HG03520 (cell line): Measurements from ENCODE around the gene THEM4.
"Not testable (repeated sequence)": the region's sequence is repeated elsewhere in the genome, so short reads cannot be mapped to it uniquely, and the experiment has no call there.

Experiments
- ATAC-seq: cut with Tn5 transposase; IDR thresholded peaks from one replicate; pipeline ENCODE4 v1.9.1; 2021; ENCODE audit warnings: mild to moderate bottlenecking, moderate library complexity; ENCODE audit not compliant: unreplicated experiment

THEM4 gene

DNA sequence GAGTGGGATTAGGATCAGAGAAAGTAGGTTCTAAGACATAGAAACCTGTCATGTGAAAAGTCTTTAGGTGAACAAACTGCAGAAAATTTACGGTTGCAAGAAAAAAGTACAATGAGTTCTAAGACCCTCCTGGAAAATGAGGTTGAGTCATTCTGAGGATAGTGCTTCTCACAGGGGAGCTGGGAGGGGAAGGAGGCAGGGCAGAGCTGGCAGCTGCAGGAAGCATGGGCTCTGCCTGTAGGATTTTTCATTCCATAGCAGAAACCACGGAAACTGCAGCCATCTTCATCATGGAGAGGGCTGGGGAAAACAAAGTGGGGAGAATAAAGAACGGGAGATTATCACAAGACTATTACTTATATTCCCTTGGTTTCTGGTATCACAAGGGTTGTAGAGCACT, 25.8 kb upstream of the THEM4 start:
- ATAC-seq: no peak

DNA sequence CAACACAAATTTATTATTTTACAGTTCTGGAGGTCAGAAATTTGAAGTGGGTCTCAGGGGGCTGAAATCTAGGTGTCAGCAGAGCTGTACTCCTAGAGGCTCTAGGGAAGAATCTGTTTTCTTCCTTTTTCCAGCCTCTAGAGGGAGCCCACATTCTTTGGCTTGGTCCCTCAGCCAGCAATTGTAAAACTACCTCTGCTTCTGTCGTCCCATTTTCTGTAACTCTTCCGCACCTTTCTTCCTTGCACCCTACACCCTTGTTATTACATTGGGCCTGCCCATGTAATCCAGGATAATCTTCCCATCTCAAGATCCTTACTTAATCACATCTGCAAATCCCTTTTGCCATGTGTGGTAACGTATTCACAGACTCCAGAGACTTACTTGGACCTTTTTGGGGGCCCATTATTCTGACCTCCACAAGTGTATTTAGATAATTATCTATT, 24.8 kb upstream of the THEM4 start:
- no peak for ATAC-seq

DNA sequence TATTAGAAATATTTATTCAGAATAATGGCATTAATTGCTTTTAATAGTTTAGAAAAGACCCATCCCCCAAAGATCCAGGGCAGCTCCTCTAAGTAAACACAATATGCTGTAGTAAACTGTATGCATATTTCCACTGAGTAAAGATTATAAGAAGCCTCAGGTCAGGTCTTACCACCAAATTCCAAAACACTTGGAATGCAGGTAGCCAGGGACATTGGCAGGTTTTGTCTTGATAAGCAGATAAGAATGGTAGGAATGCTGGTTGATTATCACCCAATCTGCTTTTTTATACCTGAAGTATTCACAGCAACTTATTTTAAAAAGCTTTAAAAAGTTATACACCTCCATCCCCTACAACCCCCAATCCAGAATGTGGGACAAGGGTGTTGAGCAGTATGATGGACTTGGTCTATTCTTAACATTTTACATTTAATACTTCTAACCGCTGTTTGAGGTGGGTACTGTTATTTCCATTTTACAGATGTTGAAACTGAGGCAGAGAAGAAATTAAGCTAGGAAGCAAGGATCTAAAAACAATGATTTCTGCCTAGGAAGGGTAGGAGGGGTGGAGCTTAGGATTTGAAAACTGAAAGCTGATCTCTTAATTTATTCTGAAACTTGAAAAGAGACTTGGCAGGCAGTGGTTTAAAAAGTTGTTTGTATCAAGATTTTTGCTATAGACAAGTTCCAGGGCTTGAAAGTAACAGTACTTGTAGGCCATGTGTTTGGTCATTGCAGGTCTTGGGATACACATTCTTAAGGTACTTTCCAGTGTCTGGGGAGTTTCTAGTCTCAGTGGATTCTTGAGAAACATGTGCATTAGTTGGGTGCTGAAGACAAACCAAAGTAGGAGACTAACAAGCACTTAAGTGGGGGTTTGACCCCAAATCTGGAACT, 15.6 kb upstream of the THEM4 start:
- no peak for ATAC-seq

DNA sequence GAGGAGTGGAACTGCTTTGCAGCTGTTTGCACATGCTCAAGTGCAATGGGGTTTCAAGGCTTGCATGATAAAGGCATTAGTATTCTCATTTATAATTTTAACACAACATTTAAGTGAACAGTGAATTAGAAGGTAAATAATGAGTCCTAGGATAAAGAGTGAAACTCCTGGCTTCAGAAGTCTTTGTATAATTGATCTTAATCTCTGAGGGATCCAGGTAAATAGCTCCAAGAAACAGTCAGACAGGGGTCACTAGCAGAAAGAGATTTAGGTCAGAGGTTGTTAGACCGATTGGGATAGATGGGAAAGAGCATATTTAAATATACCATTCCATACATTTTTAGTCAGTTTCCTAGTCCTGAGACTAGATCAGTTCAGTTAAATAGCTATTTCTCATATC, 14.1 kb upstream of the THEM4 start:
- no peak for ATAC-seq

DNA sequence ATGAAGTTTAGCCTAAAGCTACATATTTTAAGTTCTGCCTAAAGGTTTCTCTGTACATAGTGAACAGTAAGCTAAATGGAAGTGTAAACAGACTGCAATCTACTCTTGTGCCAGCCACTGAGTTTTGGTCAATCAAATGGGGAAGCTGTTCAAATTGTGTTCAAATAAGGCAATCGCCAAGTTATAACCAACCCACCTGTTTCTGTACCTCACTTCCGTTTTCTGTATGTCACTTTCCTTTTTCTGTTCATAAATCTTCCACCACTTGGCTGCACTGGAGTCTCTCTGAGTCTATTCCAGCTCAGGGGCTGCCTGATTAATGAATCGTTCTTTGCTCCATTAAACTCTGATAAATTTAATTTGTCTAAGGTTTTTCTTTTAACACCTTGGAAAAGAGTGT, 10.8 kb upstream of the THEM4 start:
- no peak for ATAC-seq

DNA sequence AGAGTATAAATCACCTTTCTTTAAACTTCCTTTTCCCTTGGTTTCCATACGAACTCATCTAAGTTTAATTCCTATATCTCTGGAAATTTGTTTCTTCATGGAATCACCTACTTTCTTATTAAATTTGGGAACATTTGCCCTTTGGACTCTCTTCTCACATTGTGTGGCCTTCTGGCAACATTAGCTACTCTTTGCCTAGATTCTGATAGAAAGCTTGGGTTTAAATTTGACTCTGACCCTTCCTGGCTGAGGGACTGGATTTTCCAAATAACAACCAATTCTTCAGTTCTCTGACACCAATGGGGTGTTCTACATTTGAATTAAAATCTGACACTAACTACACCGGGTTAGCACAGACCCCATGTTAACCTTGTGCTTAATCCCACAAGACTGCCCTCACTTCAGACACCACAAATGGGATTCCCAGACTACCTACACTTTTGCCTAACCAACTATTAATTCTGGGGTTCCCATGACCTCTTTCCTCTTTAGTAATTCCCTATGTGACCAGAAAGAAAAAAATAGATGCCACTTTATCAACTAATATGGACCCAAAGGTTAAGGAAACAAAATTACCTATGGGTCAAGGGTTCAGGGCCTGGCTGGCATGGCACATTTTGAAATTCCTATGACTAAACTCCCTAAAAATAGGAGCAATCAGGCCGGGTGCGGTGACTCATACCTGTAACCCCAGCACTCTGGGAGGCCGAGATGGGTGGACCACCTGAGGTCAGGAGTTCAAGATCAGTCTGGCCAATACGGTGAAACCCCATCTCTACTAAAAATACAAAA, 9.7 kb upstream of the THEM4 start:
- ATAC-seq: no peak

DNA sequence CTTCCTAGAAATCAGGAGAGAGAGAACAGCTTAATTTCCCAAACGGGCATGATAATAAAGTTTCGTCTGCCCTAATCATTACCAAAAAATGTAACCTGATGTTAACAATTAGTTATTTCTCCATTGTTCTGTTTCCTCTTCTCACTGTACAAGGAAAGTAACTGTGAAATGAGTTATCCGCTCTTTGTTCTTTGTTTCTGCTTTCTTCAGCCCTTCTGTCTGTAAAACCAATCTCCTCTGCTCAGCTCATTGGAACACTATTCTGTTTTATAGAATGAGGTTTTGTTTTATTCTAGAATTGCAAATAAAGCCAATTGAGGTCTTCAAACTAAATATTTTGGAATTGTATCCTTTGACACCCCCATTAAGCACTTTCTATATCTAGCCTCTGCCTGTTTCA, 8.8 kb upstream of the THEM4 start:
- ATAC-seq: no peak

DNA sequence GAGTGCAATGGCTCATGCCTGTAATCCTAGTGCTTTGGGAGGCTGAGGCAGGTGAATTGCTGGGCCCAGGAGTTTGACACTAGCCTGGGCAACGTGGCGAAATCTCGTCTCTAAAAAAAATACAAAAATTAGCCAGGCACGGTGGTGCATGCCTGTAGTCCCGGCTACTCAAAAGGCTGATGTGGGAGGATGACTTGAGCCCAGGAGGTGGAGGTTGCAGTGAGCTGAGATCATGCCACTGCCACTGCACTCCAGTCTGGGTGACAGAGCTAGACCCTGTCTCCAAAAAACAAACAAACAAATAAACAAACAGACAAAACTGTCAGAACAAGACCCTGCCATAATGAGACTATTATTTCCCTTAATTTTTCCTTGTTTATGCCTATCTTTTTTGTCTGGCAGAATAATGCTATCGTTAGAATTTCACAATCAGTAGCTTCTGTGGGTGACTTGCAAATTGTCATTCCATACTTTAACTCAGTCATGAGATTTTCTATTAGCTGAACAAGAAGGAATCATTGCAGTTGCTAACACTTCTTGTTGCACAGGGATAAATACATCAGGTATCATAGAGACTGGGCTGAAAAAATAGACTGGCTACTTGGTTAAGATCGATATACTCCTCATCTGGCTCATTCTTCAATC, 7.5 kb upstream of the THEM4 start:
- no peak for ATAC-seq

DNA sequence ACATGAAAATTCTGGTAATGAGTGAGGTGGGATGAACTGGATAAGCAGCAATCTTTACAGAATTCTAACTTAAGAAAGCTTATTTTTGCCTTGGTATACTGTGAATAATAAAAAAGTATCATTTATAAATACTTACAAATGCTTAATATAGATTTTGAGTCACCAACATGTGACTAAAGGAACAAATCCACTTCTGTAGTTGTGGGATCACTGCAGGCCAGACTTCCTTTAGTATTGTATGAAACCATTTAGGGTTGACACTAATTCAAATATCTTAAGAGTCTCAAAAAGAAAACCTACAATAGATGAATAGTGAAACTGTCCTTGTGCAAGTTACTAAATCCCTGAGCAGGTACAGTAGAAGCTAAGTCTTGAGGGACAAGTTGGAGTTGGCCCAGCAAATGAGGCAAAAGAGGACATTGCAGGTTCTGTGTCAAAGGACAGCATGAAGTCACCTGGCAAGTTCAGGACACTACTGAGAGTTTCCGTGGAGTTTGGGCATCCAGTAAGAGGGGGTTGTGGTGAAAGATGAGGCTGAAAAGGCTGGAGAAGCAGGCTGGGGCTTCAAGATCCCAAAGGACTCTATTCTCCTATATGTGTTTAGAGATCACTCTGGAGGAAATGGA, 5.9 kb upstream of the THEM4 start:
- ATAC-seq: no peak

DNA sequence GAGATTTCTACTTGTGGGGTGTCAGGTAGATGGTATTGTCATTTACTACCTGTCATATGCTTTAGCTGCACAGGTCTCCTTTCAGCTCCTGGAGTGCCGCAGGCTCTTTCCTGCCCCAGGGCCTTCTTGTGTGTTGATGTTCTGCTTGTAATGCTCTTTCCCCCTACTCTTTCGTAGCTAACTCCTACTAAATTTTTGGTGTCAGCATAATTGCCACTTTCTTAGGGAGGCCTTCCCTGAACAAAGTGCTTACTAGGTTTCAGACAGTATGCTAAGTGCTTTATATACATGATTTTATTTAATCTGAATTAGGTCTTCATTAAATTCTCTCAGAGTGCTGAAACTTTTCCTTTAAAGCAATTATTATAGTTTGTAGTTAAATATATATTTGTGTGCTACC, 4.8 kb upstream of the THEM4 start:
- no peak for ATAC-seq

DNA sequence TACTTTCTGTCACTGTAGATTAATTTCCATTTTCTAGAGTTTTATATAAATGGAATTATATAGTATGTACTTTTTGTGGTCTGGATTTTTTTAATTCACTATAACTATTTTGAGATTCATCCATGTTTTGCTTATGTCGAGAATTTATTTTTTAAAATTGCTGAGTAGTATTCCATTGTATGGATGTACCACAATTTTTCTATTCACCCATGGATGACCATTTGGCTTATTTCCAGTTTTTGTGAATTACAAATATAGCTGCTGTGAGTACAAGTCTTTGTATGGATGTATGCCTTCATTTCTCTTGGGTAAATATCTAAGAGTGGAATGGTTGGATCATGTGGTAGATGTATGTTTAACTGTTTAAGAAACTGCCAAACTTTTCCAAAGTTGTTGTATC, 3.7 kb upstream of the THEM4 start:
- ATAC-seq: no peak

DNA sequence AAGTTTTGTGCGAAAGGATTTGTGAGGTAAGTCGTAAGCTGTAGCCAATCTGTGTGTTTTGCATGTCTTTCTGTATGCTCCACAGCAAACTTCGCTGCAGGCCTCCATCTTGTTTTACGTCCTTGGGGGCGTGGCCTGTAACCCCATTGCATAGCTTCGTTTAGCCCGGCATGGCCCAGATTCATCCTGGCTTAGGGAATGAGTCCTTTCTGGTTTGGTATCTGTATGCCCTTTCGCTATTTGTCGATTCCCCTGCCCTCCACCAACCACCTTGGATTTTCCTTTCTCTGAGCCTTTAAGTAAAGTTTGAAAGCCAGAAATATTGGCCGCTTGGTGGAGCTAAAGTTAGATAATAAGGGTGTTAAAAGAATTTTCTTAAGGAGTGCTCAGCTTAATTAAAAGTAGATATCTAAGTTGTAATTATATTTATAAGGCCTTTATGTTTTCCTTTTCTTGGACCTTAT, 1.1 kb downstream of the THEM4 start:
- ATAC-seq: no peak

DNA sequence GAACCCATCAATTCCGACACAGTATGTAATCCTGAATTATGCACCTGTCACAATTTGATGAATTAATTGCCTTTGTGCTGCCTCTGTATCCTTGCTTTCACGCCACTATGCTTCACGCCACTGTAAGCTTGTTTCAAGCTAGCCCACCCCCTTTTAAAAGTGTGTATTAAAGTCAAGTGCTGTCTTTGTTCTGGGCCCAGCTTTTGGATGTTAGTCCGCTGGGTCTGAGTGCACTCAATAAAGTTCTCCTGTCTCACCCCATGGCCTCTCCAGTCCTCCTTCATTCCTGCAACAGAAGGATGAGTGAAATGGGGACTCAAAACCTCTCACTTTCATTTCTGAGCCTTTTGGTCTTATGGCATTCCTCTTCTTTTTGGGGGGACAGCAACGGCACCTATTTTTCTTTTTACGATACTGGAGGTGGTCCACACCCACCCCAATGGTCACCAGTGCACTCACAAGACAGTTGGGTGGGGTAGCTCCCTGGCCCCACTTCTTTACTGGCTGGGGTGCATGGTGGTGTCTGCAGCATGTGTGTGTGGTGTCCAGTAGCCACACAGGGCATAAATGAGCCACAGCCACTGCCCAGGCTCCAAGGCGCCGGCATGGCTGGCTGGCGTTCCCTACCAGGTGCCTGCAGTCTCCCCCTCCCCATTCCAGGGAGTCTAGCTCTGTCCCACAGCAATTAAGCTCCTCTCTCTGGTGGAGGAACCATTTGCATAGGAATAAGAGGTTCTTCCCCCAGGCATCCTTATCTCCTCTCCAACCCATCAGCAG, 1.8 kb downstream of the THEM4 start:
- no peak for ATAC-seq

DNA sequence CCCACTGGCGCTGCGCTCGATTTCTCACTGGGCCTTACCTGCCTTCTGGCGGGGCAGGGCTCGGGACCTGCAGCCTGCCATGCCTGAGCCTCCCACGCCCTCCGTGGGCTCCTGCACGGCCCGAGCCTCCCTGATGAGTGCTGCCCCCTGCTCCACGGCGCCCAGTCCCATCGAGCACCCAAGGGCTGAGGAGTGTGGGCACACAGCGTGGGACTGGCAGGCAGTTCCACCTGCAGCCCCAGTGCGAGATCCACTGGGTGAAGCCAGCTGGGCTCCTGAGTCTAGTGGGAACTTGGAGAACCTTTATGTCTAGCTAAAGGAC, 3.0 kb downstream of the THEM4 start:
- ATAC-seq: not testable (repeated sequence)

DNA sequence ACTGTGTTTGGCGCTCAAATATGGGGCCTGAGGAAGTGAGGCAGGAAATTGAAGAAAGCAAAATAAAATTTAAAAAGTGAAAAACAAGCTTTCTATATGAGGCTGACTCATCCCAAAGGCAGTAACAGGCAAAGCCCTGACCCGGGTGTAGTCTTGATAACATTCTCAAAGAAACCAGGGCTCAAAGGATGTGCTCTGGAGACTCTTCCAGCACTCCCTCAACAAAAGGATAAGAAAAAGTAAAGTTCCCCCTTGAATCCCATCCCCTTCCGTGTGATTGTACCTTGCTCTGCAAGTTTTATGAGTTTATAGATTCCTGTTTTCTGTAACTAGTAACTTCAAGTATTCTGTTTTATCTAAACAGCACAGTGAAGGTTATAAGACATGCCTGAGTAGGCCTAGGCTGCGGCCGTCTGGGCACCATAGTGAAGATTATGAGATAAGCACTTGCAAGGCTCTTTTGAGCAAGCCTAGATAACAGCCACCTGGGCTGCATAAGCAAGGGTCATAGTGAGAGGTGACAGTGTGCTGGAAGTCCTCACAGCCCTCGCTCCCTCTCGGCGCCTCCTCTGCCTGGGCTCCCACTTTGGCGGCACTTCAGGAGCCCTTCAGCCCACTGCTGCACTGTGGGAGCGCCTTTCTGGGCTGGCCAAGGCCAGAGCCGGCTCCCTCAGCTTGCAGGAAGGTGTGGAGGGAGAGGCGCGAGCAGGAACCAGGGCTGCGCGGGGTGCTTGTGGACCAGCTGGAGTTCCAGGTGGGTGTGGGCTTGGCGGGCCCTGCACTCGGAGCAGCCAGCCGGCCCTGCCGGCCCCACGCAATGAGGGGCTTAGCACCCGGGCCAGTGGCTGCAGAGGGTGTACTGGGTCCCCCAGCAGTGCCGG, 3.6 kb downstream of the THEM4 start:
- ATAC-seq: not testable (repeated sequence)

DNA sequence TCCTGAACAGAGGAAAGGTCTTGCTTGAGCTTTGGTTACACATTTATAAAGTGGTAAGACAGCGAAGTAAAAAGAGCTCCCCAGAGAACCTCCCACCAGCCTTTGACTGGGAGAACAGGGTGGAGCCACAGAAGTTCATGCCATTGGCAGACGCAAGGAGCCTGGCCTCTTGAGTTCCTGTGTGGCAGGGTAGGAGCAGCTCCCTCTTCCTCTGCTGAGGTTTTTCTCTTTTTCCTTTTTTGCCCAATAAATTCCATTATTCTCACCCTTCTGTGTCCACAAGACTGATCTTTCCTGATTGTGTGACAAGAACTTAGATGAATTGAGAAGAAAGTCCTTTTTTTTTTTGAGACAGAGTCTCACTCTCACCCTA, 4.3 kb downstream of the THEM4 start:
- no peak for ATAC-seq

DNA sequence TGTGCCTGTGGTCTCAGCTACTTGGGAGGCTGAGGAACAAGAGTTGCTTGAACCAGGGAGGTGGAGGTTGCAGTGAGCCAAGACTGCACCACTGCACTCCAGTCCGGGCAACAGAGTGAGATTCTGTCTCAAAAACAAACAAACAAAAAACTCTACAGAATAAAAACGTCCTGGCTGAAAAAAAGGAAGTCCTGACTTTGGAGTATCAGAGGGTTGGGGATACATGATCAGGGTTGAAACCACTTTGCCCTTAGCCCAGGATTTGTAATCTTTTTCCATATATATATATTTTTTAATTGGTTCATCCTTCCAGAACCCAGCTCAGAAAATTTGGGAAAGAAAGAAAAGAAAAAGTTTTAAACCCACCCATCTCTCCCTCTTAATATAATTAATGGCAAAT, 6.5 kb downstream of the THEM4 start:
- ATAC-seq: no peak

DNA sequence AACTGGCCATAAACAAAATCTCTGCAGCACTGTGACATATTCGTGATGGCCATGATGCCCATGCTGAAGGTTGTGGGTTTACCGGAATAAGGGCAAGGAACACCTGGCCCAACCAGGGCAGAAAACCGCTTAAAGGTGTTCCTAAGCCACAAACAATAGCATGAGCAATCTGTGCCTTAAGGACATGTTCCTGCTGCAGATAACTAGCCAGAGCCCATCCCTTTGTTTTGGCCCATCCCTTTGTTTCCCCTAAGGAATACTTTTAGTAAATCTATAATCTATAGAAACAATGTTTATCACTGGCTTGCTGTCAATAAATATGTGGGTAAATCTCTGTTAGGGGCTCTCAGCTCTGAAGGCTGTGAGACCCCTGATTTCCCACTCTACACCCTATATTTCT, 8.5 kb downstream of the THEM4 start:
- not testable (repeated sequence) for ATAC-seq

DNA sequence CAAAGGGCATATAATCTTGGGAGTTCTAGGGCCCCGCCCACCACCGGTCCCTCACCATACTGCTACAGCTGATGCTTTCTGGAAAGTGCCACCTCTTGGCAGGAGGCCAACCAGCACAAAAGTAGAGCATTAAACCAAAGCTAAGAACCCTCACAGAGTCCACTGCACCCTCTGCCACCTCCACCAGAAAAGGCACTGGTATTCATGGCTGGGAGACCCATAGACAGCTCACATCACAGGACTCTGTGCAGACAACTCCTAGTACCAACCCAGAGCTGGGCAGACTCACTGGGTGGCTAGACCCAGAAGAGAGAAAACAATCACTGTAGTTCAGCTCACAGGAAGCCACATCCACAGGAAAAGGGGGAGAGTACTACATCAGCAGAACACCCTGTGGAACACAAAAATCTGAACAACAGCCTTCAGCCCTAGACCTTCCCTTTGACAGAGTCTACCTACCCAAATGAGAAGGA, 10.8 kb downstream of the THEM4 start:
- ATAC-seq: no peak
